Calu3 (cell line): ENCODE data around the gene DLGAP1. TPM values are rescaled to one million over a fixed set of nuclear protein-coding genes. Genes with fewer than 3 reads are reported as not detected.
"Not testable (repeated sequence)": the region's sequence is repeated elsewhere in the genome, so short reads cannot be mapped to it uniquely, and the experiment has no call there.

Source experiments
- BruUV-seq: library from RNA; stranded (reverse); fragments of 400-500 nt; replicated peaks from 2 replicates; lab custom pipeline; 2021; lab: Mats Ljungman, UMichigan
- CTCF ChIA-PET: fragments of 300-600 bp; sonication (Branson Sonifier 250); formaldehyde crosslinking; loops from one replicate; lab custom pipeline; 2022; ENCODE audit warnings: antibody characterized with exemption; lab: Charles Lee
- DNase-seq: peaks from one replicate; pipeline ENCODE4 v3.0.0; 2022
- H3K27ac Mint-ChIP-seq: one replicate; pipeline ENCODE4 v1.8.0; 2022; ENCODE audit warnings: mixed read lengths; ENCODE audit not compliant: unreplicated experiment
- H3K27me3 Mint-ChIP-seq: one replicate; pipeline ENCODE4 v1.8.0; 2022; ENCODE audit warnings: mixed read lengths; ENCODE audit not compliant: unreplicated experiment
- H3K36me3 Mint-ChIP-seq: one replicate; pipeline ENCODE4 v1.8.0; 2022; ENCODE audit warnings: mild to moderate bottlenecking, moderate library complexity, mixed read lengths; ENCODE audit not compliant: insufficient read depth, unreplicated experiment
- H3K4me1 Mint-ChIP-seq: one replicate; pipeline ENCODE4 v1.8.0; 2022; ENCODE audit warnings: mild to moderate bottlenecking, low read depth, mixed read lengths; ENCODE audit not compliant: unreplicated experiment
- H3K4me3 Mint-ChIP-seq: one replicate; pipeline ENCODE4 v1.8.0; 2022; ENCODE audit warnings: mild to moderate bottlenecking, low read depth, moderate library complexity, mixed read lengths; ENCODE audit not compliant: unreplicated experiment
- H3K9me3 Mint-ChIP-seq: one replicate; pipeline ENCODE4 v1.8.0; 2022; ENCODE audit warnings: low read depth, mixed read lengths; ENCODE audit not compliant: unreplicated experiment
- intact Hi-C: fragments of 100-400 bp; cut with micrococcal nuclease; formaldehyde crosslinking; loops from one replicate; pipeline ENCODE4 v1.10.0; 2022; ENCODE audit not compliant: unreplicated experiment
- total RNA-seq: library from RNA; stranded (reverse); gene quantifications from 2 replicates; pipeline ENCODE4 v1.2.3, GENCODE V29; 2022
- TF ChIP-seq, protein P1 (sequence below): fragments of 200-600 bp; IDR thresholded peaks from one replicate; pipeline ENCODE4 v1.8.0; 2022; ENCODE audit warnings: antibody characterized with exemption; ENCODE audit not compliant: unreplicated experiment

The DLGAP1 gene
- total RNA-seq, 1 experiment from 2014 or later, result 9.0 TPM

DNA sequence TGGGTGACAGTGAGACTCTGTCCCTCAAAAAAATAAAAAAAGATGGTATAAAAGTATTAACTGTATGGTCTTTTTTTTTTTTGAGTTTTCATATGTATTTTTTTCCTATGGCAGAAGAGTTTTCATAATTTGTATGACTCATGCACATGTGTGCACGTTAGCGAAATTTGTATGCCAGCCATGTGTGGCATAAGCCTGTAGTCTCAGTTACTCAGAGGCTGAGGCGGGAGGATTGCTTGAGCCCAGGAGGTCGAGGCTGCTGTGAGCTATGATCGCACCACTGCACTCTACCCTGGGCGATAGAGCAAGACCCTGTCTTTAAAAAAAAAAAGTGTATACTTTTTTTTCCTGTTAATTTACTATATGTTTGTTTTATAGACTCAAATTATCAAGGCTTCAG, 844.3 kb downstream of the DLGAP1 start:
- TF ChIP-seq, protein P1, sequence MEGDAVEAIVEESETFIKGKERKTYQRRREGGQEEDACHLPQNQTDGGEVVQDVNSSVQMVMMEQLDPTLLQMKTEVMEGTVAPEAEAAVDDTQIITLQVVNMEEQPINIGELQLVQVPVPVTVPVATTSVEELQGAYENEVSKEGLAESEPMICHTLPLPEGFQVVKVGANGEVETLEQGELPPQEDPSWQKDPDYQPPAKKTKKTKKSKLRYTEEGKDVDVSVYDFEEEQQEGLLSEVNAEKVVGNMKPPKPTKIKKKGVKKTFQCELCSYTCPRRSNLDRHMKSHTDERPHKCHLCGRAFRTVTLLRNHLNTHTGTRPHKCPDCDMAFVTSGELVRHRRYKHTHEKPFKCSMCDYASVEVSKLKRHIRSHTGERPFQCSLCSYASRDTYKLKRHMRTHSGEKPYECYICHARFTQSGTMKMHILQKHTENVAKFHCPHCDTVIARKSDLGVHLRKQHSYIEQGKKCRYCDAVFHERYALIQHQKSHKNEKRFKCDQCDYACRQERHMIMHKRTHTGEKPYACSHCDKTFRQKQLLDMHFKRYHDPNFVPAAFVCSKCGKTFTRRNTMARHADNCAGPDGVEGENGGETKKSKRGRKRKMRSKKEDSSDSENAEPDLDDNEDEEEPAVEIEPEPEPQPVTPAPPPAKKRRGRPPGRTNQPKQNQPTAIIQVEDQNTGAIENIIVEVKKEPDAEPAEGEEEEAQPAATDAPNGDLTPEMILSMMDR, result no peak
- Mint-ChIP-seq H3K4me3 (no peak overlapping the region), H3K9me3 (no peaks in the 10 kb centered on the region), H3K27ac (no peak overlapping the region), H3K36me3 (peaks cover 46% of the 10 kb centered on the region), H3K27me3 (no peaks in the 10 kb centered on the region), H3K4me1 (peaks cover 17% of the 10 kb centered on the region)
- BruUV-seq, result no TSS peak
- intact Hi-C loops, result no loop called here
- DNase-seq, result no peak
- CTCF ChIA-PET, result no interaction called here

DNA sequence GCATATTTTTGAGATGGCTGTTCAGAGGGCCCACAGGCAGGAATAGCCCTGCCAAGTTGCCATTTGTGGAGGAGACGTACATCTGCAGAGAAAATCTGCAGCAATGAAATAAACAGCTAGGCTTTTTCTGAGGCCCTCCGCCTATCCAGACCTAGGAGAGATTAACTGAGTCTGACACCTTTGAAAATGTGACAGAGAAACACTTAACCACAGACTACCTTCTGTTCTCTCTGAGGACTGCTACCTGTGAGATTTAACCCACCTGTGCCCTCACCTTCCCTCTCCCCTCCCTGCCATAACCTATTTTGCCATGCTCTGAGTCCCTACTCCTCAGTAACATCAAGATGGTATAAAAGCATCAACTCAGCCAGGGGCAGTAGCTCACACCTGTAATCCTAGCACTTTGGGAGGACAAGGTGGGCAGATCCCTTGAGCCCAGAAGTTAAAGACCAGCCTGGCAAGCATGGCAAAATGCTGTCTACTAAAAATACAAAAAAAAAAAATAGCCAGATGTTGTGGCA, 844.9 kb downstream of the DLGAP1 start:
- H3K27ac Mint-ChIP-seq, result peak overlapping the region; percentile 44

DNA sequence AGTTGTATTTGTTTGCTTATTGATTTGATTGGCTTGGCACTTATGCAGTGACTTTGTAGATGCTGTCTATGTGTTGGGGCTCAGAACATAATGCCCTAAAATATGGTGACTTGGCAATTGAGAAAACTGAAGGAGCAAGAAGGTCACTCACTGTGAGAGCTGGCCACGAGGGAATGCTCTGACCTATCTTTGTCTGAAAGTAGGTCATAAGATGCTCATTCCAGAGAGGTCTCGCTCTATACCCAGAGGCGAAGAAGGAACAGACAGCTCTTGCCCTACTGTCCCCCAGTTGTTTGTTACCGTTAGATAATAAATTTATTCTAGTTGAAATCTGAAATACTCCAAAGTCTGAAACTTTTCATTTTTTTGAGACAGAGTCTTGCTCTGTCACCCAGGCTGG, 846.6 kb downstream of the DLGAP1 start:
- H3K4me1 Mint-ChIP-seq, result peaks cover 7% of the 10 kb centered on the region
- no peaks in the 10 kb centered on the region for H3K27me3 Mint-ChIP-seq
- peaks cover 42% of the 10 kb centered on the region for H3K36me3 Mint-ChIP-seq
- BruUV-seq, result no TSS peak
- CTCF ChIA-PET, result no interaction called here
- no peak overlapping the region for H3K4me3 Mint-ChIP-seq
- DNase-seq, result no peak
- TF ChIP-seq, protein P1, result no peak
- intact Hi-C loops, result no loop called here
- no peaks in the 10 kb centered on the region for H3K9me3 Mint-ChIP-seq
- H3K27ac Mint-ChIP-seq, result no peak overlapping the region

More for the DNA sequence above, 844.9 kb downstream of the DLGAP1 start:
- intact Hi-C loops, result no loop called here
- Mint-ChIP-seq H3K4me3 (no peak overlapping the region), H3K9me3 (no peaks in the 10 kb centered on the region), H3K4me1 (peaks cover 12% of the 10 kb centered on the region), H3K36me3 (peaks cover 44% of the 10 kb centered on the region), H3K27me3 (no peaks in the 10 kb centered on the region)
- BruUV-seq, result no TSS peak
- TF ChIP-seq, protein P1, result no peak
- no peak for DNase-seq
- CTCF ChIA-PET, result no interaction called here

DNA sequence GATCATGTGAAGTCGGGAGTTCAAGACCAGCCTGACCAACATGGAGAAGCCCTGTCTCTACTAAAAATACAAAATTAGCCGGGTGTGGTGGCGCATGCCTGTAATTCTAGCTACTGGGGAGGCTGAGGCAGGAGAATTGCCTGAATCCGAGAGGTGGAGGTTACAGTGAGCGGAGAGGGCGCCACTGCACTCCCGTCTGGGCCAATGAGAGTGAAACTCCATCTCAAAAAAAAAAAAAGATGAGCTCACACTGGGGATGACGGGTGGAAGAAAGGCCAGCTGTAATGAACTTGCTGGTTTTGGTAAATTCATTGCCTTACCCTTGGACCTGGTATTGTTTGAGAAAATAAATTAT, 847.0 kb downstream of the DLGAP1 start:
- H3K4me1 Mint-ChIP-seq, H3K27ac Mint-ChIP-seq, intact Hi-C loops, BruUV-seq, H3K4me3 Mint-ChIP-seq, DNase-seq, H3K27me3 Mint-ChIP-seq, H3K9me3 Mint-ChIP-seq, CTCF ChIA-PET: not testable (repeated sequence)
- peaks cover 42% of the 10 kb centered on the region for H3K36me3 Mint-ChIP-seq

DNA sequence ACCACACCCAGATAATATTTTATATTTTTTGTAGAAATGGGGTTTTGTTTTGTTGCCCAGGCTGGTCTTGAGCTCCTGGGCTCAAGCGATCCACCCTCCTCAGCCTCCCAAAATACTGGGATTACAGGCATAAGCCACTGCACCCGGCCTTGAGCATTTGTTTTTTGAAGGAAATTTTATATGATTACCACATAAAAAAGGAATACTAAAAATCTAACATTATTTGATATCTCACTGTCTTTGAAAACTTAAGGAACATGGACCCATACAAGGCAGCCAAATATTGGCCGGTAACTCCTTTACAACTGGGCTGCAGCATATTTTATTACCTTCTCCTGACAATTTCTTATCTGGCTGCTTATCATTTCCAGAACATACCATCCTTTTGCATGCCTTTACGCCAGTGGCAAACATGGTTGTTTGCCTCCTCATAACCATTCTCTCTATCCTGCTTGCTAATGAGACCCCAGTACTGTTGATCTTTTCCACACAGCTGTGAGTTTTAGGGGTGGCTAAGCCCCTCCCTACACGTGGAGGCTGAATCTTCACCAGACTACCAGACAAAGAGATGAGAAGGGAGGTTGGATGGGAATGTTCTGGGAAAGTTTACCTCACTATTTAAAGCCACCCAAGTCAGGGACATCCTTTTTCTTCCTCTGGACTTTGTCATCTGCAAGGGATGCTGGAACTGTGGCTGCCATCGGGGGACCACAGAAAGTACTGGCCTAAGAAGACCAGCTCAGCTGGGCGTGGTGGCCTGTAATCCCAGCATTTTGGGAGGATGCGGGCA, 847.6 kb downstream of the DLGAP1 start:
- no peak overlapping the region for H3K27ac Mint-ChIP-seq
- TF ChIP-seq, protein P1, result no peak
- intact Hi-C loops, result no loop called here
- BruUV-seq, result no TSS peak
- DNase-seq, result no peak
- H3K4me1 Mint-ChIP-seq, result peaks cover 7% of the 10 kb centered on the region
- H3K36me3 Mint-ChIP-seq, result peaks cover 42% of the 10 kb centered on the region
- CTCF ChIA-PET, result no interaction called here
- H3K4me3 Mint-ChIP-seq, result no peak overlapping the region
- H3K9me3 Mint-ChIP-seq, result no peaks in the 10 kb centered on the region
- no peaks in the 10 kb centered on the region for H3K27me3 Mint-ChIP-seq

DNA sequence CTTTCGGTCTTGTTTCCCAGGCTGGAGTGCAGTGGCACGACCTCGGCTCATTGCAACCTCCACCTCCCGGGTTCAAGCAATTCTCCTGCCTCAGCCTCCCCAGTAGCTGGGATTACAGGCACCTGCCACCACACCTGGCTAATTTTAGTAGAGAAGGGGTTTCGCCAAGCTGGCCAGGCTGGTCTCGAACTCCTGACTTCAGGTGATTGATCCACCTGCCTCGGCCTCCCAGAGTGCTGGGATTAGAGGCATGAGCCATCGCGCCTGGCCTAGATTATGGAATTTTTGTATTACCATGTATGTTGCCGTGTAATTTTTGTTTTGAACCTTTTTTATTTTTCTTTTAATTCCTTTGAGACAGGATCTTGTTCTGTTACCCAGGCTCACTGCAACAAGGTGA, 848.2 kb downstream of the DLGAP1 start:
- intact Hi-C loops, result not testable (repeated sequence)
- CTCF ChIA-PET, result interaction anchor here (1.9 kb wide), 1 partner anchor 60 kb away, joined by 6 read pairs; no protein-coding TSS in a partner anchor

More for the DNA sequence above, 848.2 kb downstream of the DLGAP1 start:
- not testable (repeated sequence) for H3K27ac Mint-ChIP-seq, H3K9me3 Mint-ChIP-seq, H3K27me3 Mint-ChIP-seq, DNase-seq, H3K4me3 Mint-ChIP-seq, BruUV-seq, H3K4me1 Mint-ChIP-seq
- peaks cover 42% of the 10 kb centered on the region for H3K36me3 Mint-ChIP-seq
